CD14-positive monocyte (primary cell): ENCODE data around the gene SAT1. TPM values are rescaled to one million over a fixed set of nuclear protein-coding genes. Genes with fewer than 3 reads are reported as not detected.

Source experiments
- DNase-seq, 3 donors: peaks; one replicate each; pipeline ENCODE4 v3.0.0-alpha.2; 2011 to 2022
- H2AFZ ChIP-seq: 2 replicates; pipeline ENCODE4 v1.6.0; 2012; ENCODE audit warnings: mild to moderate bottlenecking, low read depth, low read length, inconsistent platforms; ENCODE audit not compliant: insufficient read depth, poor library complexity, severe bottlenecking
- H3K27ac ChIP-seq, 2 donors: 1 replicate in 1 of 2; 2 replicates in 1 of 2; pipeline ENCODE4 v1.5.1; 2012 to 2013; ENCODE audit warnings: low read length in 2 of 2, control low read depth in 1 of 2, inconsistent platforms in 1 of 2, low read depth in 1 of 2, mild to moderate bottlenecking in 1 of 2
- H3K27me3 ChIP-seq, 2 donors: one replicate each; pipeline versions ENCODE4 v1.6.0 to v1.6.1; 2011 to 2013; ENCODE audit warnings: low read length in 2 of 2; ENCODE audit not compliant: control insufficient read depth in 2 of 2, insufficient read depth in 2 of 2
- H3K36me3 ChIP-seq, 2 donors: replicated peaks in 1 of 2; 1 replicate in 1 of 2; 2 replicates in 1 of 2; pipeline versions ENCODE4 v1.5.1 to v1.6.1; 2012 to 2013; ENCODE audit warnings: low read length in 2 of 2, control low read depth in 1 of 2, inconsistent platforms in 1 of 2, mild to moderate bottlenecking in 1 of 2; ENCODE audit not compliant: insufficient read depth in 2 of 2, control insufficient read depth in 1 of 2
- H3K4me1 ChIP-seq, 2 donors: 1 replicate in 1 of 2; 2 replicates in 1 of 2; pipeline versions ENCODE4 v1.5.1 to v1.6.1; 2012 to 2013; ENCODE audit warnings: low read length in 2 of 2, control low read depth in 1 of 2, inconsistent platforms in 1 of 2, mild to moderate bottlenecking in 1 of 2, moderate library complexity in 1 of 2; ENCODE audit not compliant: insufficient read depth in 2 of 2, control insufficient read depth in 1 of 2
- H3K4me2 ChIP-seq: replicated peaks from 2 replicates; pipeline ENCODE3; 2012; ENCODE audit warnings: low read length, moderate library complexity, mild to moderate bottlenecking; ENCODE audit not compliant: poor library complexity, severe bottlenecking; ENCODE audit errors: extremely low read depth
- H3K4me3 ChIP-seq, 3 experiments: fragments of 200-600 bp in 1 of 3; sonication (generic) in 1 of 3; replicated peaks in 1 of 3; 1 replicate in 2 of 3; 2 replicates in 1 of 3; pipeline ENCODE4 v1.5.1; 2011 to 2013; ENCODE audit warnings: low read length in 3 of 3, mild to moderate bottlenecking in 3 of 3, control low read depth in 2 of 3, low read depth in 2 of 3, inconsistent platforms in 1 of 3, moderate library complexity in 1 of 3
- H3K79me2 ChIP-seq: 2 replicates; pipeline ENCODE4 v1.6.0; 2012; ENCODE audit warnings: mild to moderate bottlenecking, control low read depth, inconsistent platforms, low read length, moderate library complexity; ENCODE audit not compliant: insufficient read depth
- H3K9ac ChIP-seq: 2 replicates; pipeline ENCODE4 v1.6.0; 2017; ENCODE audit warnings: low read length, mild to moderate bottlenecking; ENCODE audit not compliant: insufficient read depth, poor library complexity, severe bottlenecking
- H3K9me3 ChIP-seq, 2 donors: replicated peaks in 1 of 2; 1 replicate in 1 of 2; 2 replicates in 1 of 2; pipeline versions ENCODE4 v1.5.1 to v1.6.1; 2012 to 2013; ENCODE audit warnings: low read length in 2 of 2, control low read depth in 1 of 2; ENCODE audit not compliant: control insufficient read depth in 1 of 2, insufficient read depth in 1 of 2
- H4K20me1 ChIP-seq: 2 replicates; pipeline ENCODE4 v1.6.0; 2012; ENCODE audit warnings: mild to moderate bottlenecking, low read length, control low read depth, moderate library complexity; ENCODE audit not compliant: insufficient read depth
- H3K27ac Mint-ChIP-seq, 7 donors: one replicate each; pipeline ENCODE4 v1.8.0; 2020; ENCODE audit warnings: mild to moderate bottlenecking in 7 of 7, mixed read lengths in 7 of 7, moderate library complexity in 6 of 7, inconsistent platforms in 2 of 7
- H3K27me3 Mint-ChIP-seq, 3 donors: one replicate each; pipeline ENCODE4 v1.8.0; 2021 to 2022; ENCODE audit warnings: low read depth in 3 of 3, mild to moderate bottlenecking in 3 of 3, mixed read lengths in 3 of 3, moderate library complexity in 3 of 3, inconsistent platforms in 1 of 3
- H3K36me3 Mint-ChIP-seq, 2 donors: one replicate each; pipeline ENCODE4 v1.8.0; 2020; ENCODE audit warnings: mixed read lengths in 2 of 2, inconsistent platforms in 1 of 2, mild to moderate bottlenecking in 1 of 2
- H3K4me1 Mint-ChIP-seq: one replicate; pipeline ENCODE4 v1.8.0; 2020; ENCODE audit warnings: mild to moderate bottlenecking, mixed read lengths
- H3K4me3 Mint-ChIP-seq, 2 donors: one replicate each; pipeline ENCODE4 v1.8.0; 2020; ENCODE audit warnings: mild to moderate bottlenecking in 2 of 2, mixed read lengths in 2 of 2, moderate library complexity in 1 of 2
- H3K9me3 Mint-ChIP-seq, 7 donors: one replicate each; pipeline ENCODE4 v1.8.0; 2020 to 2022; ENCODE audit warnings: mixed read lengths in 7 of 7, mild to moderate bottlenecking in 6 of 7, moderate library complexity in 6 of 7, inconsistent platforms in 2 of 7
- WGBS: methylation state at CpG from one replicate; pipeline ENCODE4 v1.1.5; 2013; ENCODE audit warnings: missing lambda C conversion rate; ENCODE audit not compliant: insufficient coverage; 5-methylcytosine and 5-hydroxymethylcytosine counted together
- intact Hi-C, 2 donors: fragments of 100-400 bp; cut with micrococcal nuclease; formaldehyde crosslinking; loops; one replicate each; pipeline versions ENCODE4 v1.15.0 to v1.15.1; 2023
- polyA plus RNA-seq, 3 donors: library from polyadenylated mRNA; depleted of rRNA in 1 of 3; unstranded in 2 of 3; stranded (reverse) in 1 of 3; fragments of 300-500 nt in 2 of 3; fragments of >200 nt in 1 of 3; fragmentation: Illumina TruSeq in 2 of 3; gene quantifications; 1 replicate in 2 of 3; 2 replicates in 1 of 3; pipeline ENCODE4 v1.2.3, GENCODE V29; 2012 to 2021
- TF ChIP-seq, protein P1 (sequence below): fragments of 200-600 bp; IDR thresholded peaks from one replicate; pipeline ENCODE4 v1.8.0; 2022; ENCODE audit warnings: antibody characterized with exemption, mild to moderate bottlenecking

SAT1 gene
- polyA plus RNA-seq, 3 donors, result 897 to 7,815 (median 970) TPM

DNA sequence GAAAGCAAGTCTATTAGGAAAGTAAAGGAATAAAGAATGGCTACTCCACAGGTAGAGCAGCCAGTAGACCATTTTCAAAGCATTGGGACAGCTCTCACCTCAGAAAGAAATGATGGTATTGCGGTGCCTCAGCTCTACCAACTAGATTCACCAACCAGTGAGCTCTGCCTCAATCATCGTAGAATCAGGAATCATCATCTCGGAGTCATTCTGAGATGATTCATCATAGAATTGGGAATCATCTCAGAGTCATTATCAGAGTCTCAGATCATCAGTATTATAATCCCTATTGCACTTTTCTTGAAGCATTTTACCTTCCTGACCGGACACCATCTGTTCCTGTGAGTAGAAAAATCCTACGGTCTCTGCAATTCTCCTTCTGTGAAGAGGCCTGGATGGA, 17.5 kb upstream of the SAT1 start:
- no peak overlapping the region for H3K4me3 Mint-ChIP-seq
- H3K9me3 ChIP-seq, result no peaks in the 10 kb centered on the region
- peaks cover 0 to 3% of the 10 kb centered on the region in 2 donors for H3K4me1 ChIP-seq
- peaks cover 0 to 20% (median 5%) of the 10 kb centered on the region in 7 donors for H3K9me3 Mint-ChIP-seq
- no peaks in the 10 kb centered on the region for H3K36me3 ChIP-seq
- H3K9ac ChIP-seq, result no peak overlapping the region
- peaks cover 0 to 7% (median 1%) of the 10 kb centered on the region in 3 donors for H3K27me3 Mint-ChIP-seq
- H3K4me3 ChIP-seq, result no peak overlapping the region
- no peaks in the 10 kb centered on the region for H4K20me1 ChIP-seq
- DNase-seq, result no peak
- H3K79me2 ChIP-seq, result no peaks in the 10 kb centered on the region
- H3K27ac Mint-ChIP-seq, result no peak overlapping the region
- no peaks in the 10 kb centered on the region for H3K36me3 Mint-ChIP-seq
- WGBS, result 93% methylated on average over 3 of the region's 5 CpGs
- H3K4me1 Mint-ChIP-seq, result peaks cover 3% of the 10 kb centered on the region
- no peak overlapping the region for H3K27ac ChIP-seq
- intact Hi-C loops, result no loop called here
- TF ChIP-seq, protein P1, sequence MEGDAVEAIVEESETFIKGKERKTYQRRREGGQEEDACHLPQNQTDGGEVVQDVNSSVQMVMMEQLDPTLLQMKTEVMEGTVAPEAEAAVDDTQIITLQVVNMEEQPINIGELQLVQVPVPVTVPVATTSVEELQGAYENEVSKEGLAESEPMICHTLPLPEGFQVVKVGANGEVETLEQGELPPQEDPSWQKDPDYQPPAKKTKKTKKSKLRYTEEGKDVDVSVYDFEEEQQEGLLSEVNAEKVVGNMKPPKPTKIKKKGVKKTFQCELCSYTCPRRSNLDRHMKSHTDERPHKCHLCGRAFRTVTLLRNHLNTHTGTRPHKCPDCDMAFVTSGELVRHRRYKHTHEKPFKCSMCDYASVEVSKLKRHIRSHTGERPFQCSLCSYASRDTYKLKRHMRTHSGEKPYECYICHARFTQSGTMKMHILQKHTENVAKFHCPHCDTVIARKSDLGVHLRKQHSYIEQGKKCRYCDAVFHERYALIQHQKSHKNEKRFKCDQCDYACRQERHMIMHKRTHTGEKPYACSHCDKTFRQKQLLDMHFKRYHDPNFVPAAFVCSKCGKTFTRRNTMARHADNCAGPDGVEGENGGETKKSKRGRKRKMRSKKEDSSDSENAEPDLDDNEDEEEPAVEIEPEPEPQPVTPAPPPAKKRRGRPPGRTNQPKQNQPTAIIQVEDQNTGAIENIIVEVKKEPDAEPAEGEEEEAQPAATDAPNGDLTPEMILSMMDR, result no peak
- H3K4me2 ChIP-seq, result no peak overlapping the region
- no peaks in the 10 kb centered on the region for H3K27me3 ChIP-seq
- H2AFZ ChIP-seq, result no peak overlapping the region

DNA sequence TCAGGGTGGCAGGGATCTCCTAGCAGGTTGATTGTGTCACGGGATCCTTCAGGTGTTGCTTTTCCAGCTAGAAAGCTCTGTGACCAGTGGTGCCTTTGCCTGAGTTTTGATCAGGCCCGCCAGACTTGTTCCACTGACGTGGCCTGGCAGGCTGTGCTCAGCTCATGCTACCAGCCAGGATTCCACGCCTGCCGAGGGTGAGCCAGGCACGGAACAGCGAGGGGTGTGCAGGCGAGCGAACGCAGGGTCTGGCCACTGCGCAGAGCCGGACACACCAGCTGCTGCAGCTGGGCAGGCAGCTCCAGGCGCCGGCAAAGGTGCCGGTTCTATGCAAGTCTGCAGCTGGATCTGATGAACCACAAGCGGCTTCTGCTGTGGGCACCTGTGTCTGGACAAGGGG, 17.1 kb upstream of the SAT1 start:
- H3K27me3 Mint-ChIP-seq, result peaks cover 0 to 7% (median 1%) of the 10 kb centered on the region in 3 donors
- 95% methylated on average over 10 of the region's 16 CpGs for WGBS
- peaks cover 0 to 3% of the 10 kb centered on the region in 2 donors for H3K4me1 ChIP-seq
- DNase-seq, result no peak
- H3K9me3 ChIP-seq, result no peaks in the 10 kb centered on the region
- no peak overlapping the region for H3K9ac ChIP-seq
- no peak overlapping the region for H3K4me3 ChIP-seq
- no peaks in the 10 kb centered on the region for H3K27me3 ChIP-seq
- no peaks in the 10 kb centered on the region for H3K36me3 Mint-ChIP-seq
- no peaks in the 10 kb centered on the region for H3K79me2 ChIP-seq
- H3K4me1 Mint-ChIP-seq, result peaks cover 3% of the 10 kb centered on the region
- no peak overlapping the region for H3K4me3 Mint-ChIP-seq
- H2AFZ ChIP-seq, result no peak overlapping the region
- no peak overlapping the region for H3K27ac Mint-ChIP-seq
- H3K4me2 ChIP-seq, result no peak overlapping the region
- intact Hi-C loops, result no loop called here
- no peaks in the 10 kb centered on the region for H3K36me3 ChIP-seq
- no peak overlapping the region for H3K27ac ChIP-seq
- TF ChIP-seq, protein P1, result no peak
- no peaks in the 10 kb centered on the region for H4K20me1 ChIP-seq
- H3K9me3 Mint-ChIP-seq, result peaks cover 0 to 20% (median 5%) of the 10 kb centered on the region in 7 donors
